Trophoblast cell (in vitro differentiated cells and primary cell): ENCODE results near the gene ENTPD6.

ENCODE experiments used
- DNase-seq, 2 donors: peaks; one replicate each; pipeline ENCODE4 v3.0.0-alpha.2; 2016
- H2AFZ ChIP-seq: 2 replicates; pipeline ENCODE4 v1.6.1; 2013; ENCODE audit warnings: low read length, moderate library complexity, mild to moderate bottlenecking; ENCODE audit not compliant: insufficient read depth, poor library complexity
- H2AK5ac ChIP-seq: 2 replicates; pipeline ENCODE4 v1.6.1; 2013; ENCODE audit warnings: mild to moderate bottlenecking, low read length
- H2BK120ac ChIP-seq: 2 replicates; pipeline ENCODE4 v1.6.1; 2013; ENCODE audit warnings: low read length, mild to moderate bottlenecking, moderate library complexity; ENCODE audit not compliant: insufficient read depth, poor library complexity
- H2BK12ac ChIP-seq: 2 replicates; pipeline ENCODE4 v1.6.1; 2013; ENCODE audit warnings: mild to moderate bottlenecking, low read length, moderate library complexity
- H2BK5ac ChIP-seq: 2 replicates; pipeline ENCODE4 v1.6.1; 2013; ENCODE audit warnings: low read length, low read depth, moderate library complexity, mild to moderate bottlenecking; ENCODE audit not compliant: poor library complexity
- H3K14ac ChIP-seq: 2 replicates; pipeline ENCODE4 v1.6.1; 2013; ENCODE audit warnings: mild to moderate bottlenecking, low read length
- H3K18ac ChIP-seq: 2 replicates; pipeline ENCODE4 v1.6.1; 2013; ENCODE audit warnings: mild to moderate bottlenecking, low read length
- H3K23ac ChIP-seq: 2 replicates; pipeline ENCODE4 v1.6.1; 2013; ENCODE audit warnings: low read length
- H3K27ac ChIP-seq: 2 replicates; pipeline ENCODE4 v1.5.1; 2013; ENCODE audit warnings: low read depth, mild to moderate bottlenecking, inconsistent platforms, low read length, moderate library complexity
- H3K27me3 ChIP-seq: 2 replicates; pipeline ENCODE4 v1.6.1; 2013; ENCODE audit warnings: inconsistent platforms, mild to moderate bottlenecking, low read length, moderate library complexity; ENCODE audit not compliant: insufficient read depth
- H3K36me3 ChIP-seq, 2 experiments: 1 replicate in 1 of 2; 2 replicates in 1 of 2; pipeline ENCODE4 v1.6.1; 2013; ENCODE audit warnings: low read length in 2 of 2, mild to moderate bottlenecking in 2 of 2, moderate library complexity in 1 of 2; ENCODE audit not compliant: insufficient read depth in 2 of 2, control insufficient read depth in 1 of 2
- H3K4ac ChIP-seq: 2 replicates; pipeline ENCODE4 v1.6.1; 2013; ENCODE audit warnings: low read depth, mild to moderate bottlenecking, low read length, moderate library complexity
- H3K4me1 ChIP-seq, 2 experiments: 1 replicate in 1 of 2; 2 replicates in 1 of 2; pipeline ENCODE4 v1.6.1; 2013; ENCODE audit warnings: low read length in 2 of 2, mild to moderate bottlenecking in 2 of 2, moderate library complexity in 1 of 2; ENCODE audit not compliant: insufficient read depth in 2 of 2, control insufficient read depth in 1 of 2
- H3K4me2 ChIP-seq: 2 replicates; pipeline ENCODE4 v1.6.1; 2013; ENCODE audit warnings: inconsistent platforms, mild to moderate bottlenecking, low read length, moderate library complexity
- H3K4me3 ChIP-seq: 2 replicates; pipeline ENCODE4 v1.5.1; 2013; ENCODE audit warnings: mild to moderate bottlenecking, low read depth, low read length, inconsistent platforms
- H3K79me1 ChIP-seq: one replicate; pipeline ENCODE4 v1.6.1; 2013; ENCODE audit warnings: low read length
- H3K79me2 ChIP-seq: 2 replicates; pipeline ENCODE4 v1.6.1; 2013; ENCODE audit warnings: low read length, mild to moderate bottlenecking; ENCODE audit not compliant: control insufficient read depth, insufficient read depth, poor library complexity
- H3K9ac ChIP-seq: 2 replicates; pipeline ENCODE4 v1.6.1; 2013; ENCODE audit warnings: mild to moderate bottlenecking, low read length
- H3K9me3 ChIP-seq: 2 replicates; pipeline ENCODE4 v1.6.1; 2013; ENCODE audit warnings: low read depth, mild to moderate bottlenecking, control low read depth, inconsistent platforms, low read length; ENCODE audit not compliant: insufficient read depth
- H4K12ac ChIP-seq: 2 replicates; pipeline ENCODE4 v1.6.1; 2013; ENCODE audit warnings: low read depth, mild to moderate bottlenecking, low read length, moderate library complexity
- H4K8ac ChIP-seq: 2 replicates; pipeline ENCODE4 v1.6.1; 2013; ENCODE audit warnings: low read depth, mild to moderate bottlenecking, low read length, moderate library complexity
- H4K91ac ChIP-seq: one replicate; pipeline ENCODE4 v1.6.1; 2013; ENCODE audit warnings: low read depth, mild to moderate bottlenecking, low read length, moderate library complexity
- WGBS: extraction: QIAGEN DNeasy Blood & Tissue Kit; methylation state at CpG from one replicate; pipeline ENCODE4 v1.1.7; 2013; ENCODE audit warnings: missing lambda C conversion rate; ENCODE audit not compliant: insufficient read length, insufficient coverage; ENCODE audit errors: extremely low coverage; 5-methylcytosine and 5-hydroxymethylcytosine counted together

The ENTPD6 gene

GRCh38 chr20:25246182-25246999 is 50.9 kb downstream of the ENTPD6 start:
- H3K4me1 ChIP-seq: peaks cover 7% of the 10 kb centered on the region in 2 experiments
- no CpG with 5 or more reads among the region's 9 CpGs for WGBS
- peaks cover 9% of the 10 kb centered on the region for H3K79me2 ChIP-seq
- H3K18ac ChIP-seq: no peak overlapping the region
- no peak overlapping the region for H4K12ac ChIP-seq
- H3K4me2 ChIP-seq: no peak overlapping the region
- no peak for DNase-seq
- no peak overlapping the region for H3K4ac ChIP-seq
- no peak overlapping the region for H4K8ac ChIP-seq
- H2BK12ac ChIP-seq: no peak overlapping the region
- peaks cover 9% of the 10 kb centered on the region for H3K79me1 ChIP-seq
- H3K23ac ChIP-seq: no peak overlapping the region
- H3K9me3 ChIP-seq: no peaks in the 10 kb centered on the region
- no peak overlapping the region for H3K4me3 ChIP-seq
- no peak overlapping the region for H2BK5ac ChIP-seq
- H3K14ac ChIP-seq: no peak overlapping the region
- H3K27me3 ChIP-seq: no peaks in the 10 kb centered on the region
- H2BK120ac ChIP-seq: no peak overlapping the region
- peak overlapping the region; percentile 19 for H2AFZ ChIP-seq
- no peak overlapping the region for H2AK5ac ChIP-seq
- H4K91ac ChIP-seq: no peak overlapping the region
- peaks cover 3 to 4% of the 10 kb centered on the region in 2 experiments for H3K36me3 ChIP-seq
- H3K9ac ChIP-seq: no peak overlapping the region
- H3K27ac ChIP-seq: no peak overlapping the region

- H3K14ac ChIP-seq: no peak overlapping the region
- H4K91ac ChIP-seq: no peak overlapping the region
- H4K12ac ChIP-seq: peak overlapping the region; percentile 16
- WGBS: no CpG with 5 or more reads among the region's 24 CpGs
- H3K79me1 ChIP-seq: peaks cover 9% of the 10 kb centered on the region
- H3K23ac ChIP-seq: no peak overlapping the region
- H4K8ac ChIP-seq: peak overlapping the region; percentile 5
- H3K79me2 ChIP-seq: peaks cover 9% of the 10 kb centered on the region
- no peaks in the 10 kb centered on the region for H3K27me3 ChIP-seq
- H2BK120ac ChIP-seq: no peak overlapping the region
- H3K9ac ChIP-seq: peak overlapping the region; percentile 2
- DNase-seq: peak in 1 of 2 donors; percentile 42
- H2AFZ ChIP-seq: peak overlapping the region; percentile 19
- no peak overlapping the region for H3K4ac ChIP-seq
- peak overlapping the region; percentile 83 for H3K4me3 ChIP-seq
- no peaks in the 10 kb centered on the region for H3K9me3 ChIP-seq
- H3K4me1 ChIP-seq: peaks cover 7% of the 10 kb centered on the region in 2 experiments
- H3K36me3 ChIP-seq: peaks cover 3 to 4% of the 10 kb centered on the region in 2 experiments
- peak overlapping the region; percentile 97 for H3K4me2 ChIP-seq
- peak overlapping the region; percentile 3 for H3K18ac ChIP-seq
- H2AK5ac ChIP-seq: no peak overlapping the region
- no peak overlapping the region for H3K27ac ChIP-seq
- no peak overlapping the region for H2BK12ac ChIP-seq
- H2BK5ac ChIP-seq: no peak overlapping the region
Measured at GRCh38 chr20:25247000-25247517, 51.5 kb downstream of the ENTPD6 start.

GRCh38 chr20:25247518-25247955 is 52.0 kb downstream of the ENTPD6 start:
- Histone ChIP-seq H4K8ac (peak overlapping the region; percentile 5), H3K4me3 (peak overlapping the region; percentile 83), H3K9me3 (no peaks in the 10 kb centered on the region), H4K91ac (peak overlapping the region; percentile 54), H3K23ac (no peak overlapping the region), H2AFZ (peak overlapping the region; percentile 19), H3K4ac (no peak overlapping the region), H3K79me2 (peaks cover 9% of the 10 kb centered on the region), H3K4me1 (peaks cover 7% of the 10 kb centered on the region in 2 experiments), H3K18ac (peak overlapping the region; percentile 3), H4K12ac (no peak overlapping the region), H3K4me2 (peak overlapping the region; percentile 97), H3K36me3 (peaks cover 3 to 4% of the 10 kb centered on the region in 2 experiments), H2BK120ac (no peak overlapping the region), H3K27me3 (no peaks in the 10 kb centered on the region), H2BK5ac (no peak overlapping the region), H2AK5ac (no peak overlapping the region), H3K14ac (peak overlapping the region; percentile 79), H3K79me1 (peaks cover 9% of the 10 kb centered on the region), H2BK12ac (peak overlapping the region; percentile 1), H3K9ac (peak overlapping the region; percentile 36), H3K27ac (no peak overlapping the region)
- peak in 1 of 2 donors; percentile 46 for DNase-seq
- WGBS: no CpG with 5 or more reads among the region's 37 CpGs

- peak within 1 kb of the TSS; percentile 88 for H3K18ac ChIP-seq
- H3K4ac ChIP-seq: peak within 1 kb of the TSS; percentile 6
- H3K4me3 ChIP-seq: peak within 1 kb of the TSS; percentile 88
- H2BK120ac ChIP-seq: peak within 1 kb of the TSS; percentile 87
- peak within 1 kb of the TSS; percentile 89 for H4K12ac ChIP-seq
- H3K79me1 ChIP-seq: peaks cover 9% of the 10 kb centered on the region
- H4K8ac ChIP-seq: peak within 1 kb of the TSS; percentile 90
- no peaks in the 10 kb centered on the region for H3K9me3 ChIP-seq
- peak within 1 kb of the TSS; percentile 79 for H3K14ac ChIP-seq
- peak within 1 kb of the TSS; percentile 61 for H2AFZ ChIP-seq
- H3K27ac ChIP-seq: peak within 1 kb of the TSS; percentile 78
- peak; percentile 48 to 76 for DNase-seq
- H4K91ac ChIP-seq: peak within 1 kb of the TSS; percentile 54
- H3K9ac ChIP-seq: peak within 1 kb of the TSS; percentile 64
- H3K27me3 ChIP-seq: no peaks in the 10 kb centered on the region
- no CpG with 5 or more reads among the region's 113 CpGs for whole genome bisulfite sequencing
- no peak within 1 kb of the TSS for H3K23ac ChIP-seq
- H3K36me3 ChIP-seq: peaks cover 3 to 4% of the 10 kb centered on the region in 2 experiments
- peaks cover 9% of the 10 kb centered on the region for H3K79me2 ChIP-seq
- H2BK5ac ChIP-seq: peak within 1 kb of the TSS; percentile 70
- peak within 1 kb of the TSS; percentile 97 for H3K4me2 ChIP-seq
- H3K4me1 ChIP-seq: peaks cover 7% of the 10 kb centered on the region in 2 experiments
- H2AK5ac ChIP-seq: no peak within 1 kb of the TSS
- H2BK12ac ChIP-seq: peak within 1 kb of the TSS; percentile 1
Measured at GRCh38 chr20:25247956-25248785, 52.7 kb downstream of the ENTPD6 start, which contains the start of gene PYGB. Gene PYGB (plus strand): TSS chr20:25248085. CDS start chr20:25248179, 94 bp downstream.
